Measurements from ENCODE around the gene SLC35F6.

DNA sequence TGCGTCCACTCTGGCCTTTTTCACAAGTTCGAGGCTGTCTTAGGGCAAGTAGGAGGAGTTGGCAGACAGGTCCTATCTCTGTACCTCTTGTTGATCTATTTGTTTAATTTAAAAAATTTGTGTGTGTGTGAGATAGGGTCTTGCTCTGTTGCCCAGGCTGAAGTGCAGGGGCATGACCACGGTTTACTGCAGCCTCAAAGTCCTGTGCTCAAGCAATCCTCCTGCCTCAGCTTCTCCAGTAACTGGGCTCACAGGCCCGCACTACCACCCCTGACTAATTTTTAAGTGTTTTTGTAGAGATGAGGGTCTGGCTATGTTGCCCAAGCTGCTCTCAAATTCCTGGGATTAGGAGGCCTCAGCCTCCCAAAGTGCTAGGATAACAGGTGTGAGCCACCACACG lies 4.2 kb upstream of the SLC35F6 start:
- TF ChIP-seq, protein P1, sequence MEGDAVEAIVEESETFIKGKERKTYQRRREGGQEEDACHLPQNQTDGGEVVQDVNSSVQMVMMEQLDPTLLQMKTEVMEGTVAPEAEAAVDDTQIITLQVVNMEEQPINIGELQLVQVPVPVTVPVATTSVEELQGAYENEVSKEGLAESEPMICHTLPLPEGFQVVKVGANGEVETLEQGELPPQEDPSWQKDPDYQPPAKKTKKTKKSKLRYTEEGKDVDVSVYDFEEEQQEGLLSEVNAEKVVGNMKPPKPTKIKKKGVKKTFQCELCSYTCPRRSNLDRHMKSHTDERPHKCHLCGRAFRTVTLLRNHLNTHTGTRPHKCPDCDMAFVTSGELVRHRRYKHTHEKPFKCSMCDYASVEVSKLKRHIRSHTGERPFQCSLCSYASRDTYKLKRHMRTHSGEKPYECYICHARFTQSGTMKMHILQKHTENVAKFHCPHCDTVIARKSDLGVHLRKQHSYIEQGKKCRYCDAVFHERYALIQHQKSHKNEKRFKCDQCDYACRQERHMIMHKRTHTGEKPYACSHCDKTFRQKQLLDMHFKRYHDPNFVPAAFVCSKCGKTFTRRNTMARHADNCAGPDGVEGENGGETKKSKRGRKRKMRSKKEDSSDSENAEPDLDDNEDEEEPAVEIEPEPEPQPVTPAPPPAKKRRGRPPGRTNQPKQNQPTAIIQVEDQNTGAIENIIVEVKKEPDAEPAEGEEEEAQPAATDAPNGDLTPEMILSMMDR (conservative IDR thresholded peaks at IDR 0.05; ENCODE audit: low read depth, low read length) = no peak
- TF ChIP-seq EZH2phosphoT487 (IDR thresholded peaks at IDR 0.05; ENCODE audit: borderline replicate concordance, low read length) = no peak
